ENCODE results near the gene DPEP1. TPM values are rescaled to one million over a fixed set of nuclear protein-coding genes. Genes with fewer than 3 reads are reported as not detected.

DPEP1 gene
- total RNA-seq, 2 experiments from 2014 or later: not detected

GRCh38 chr16:89687092-89687940 lies 73.9 kb downstream of the DPEP1 start:
- CTCF ChIA-PET: interaction anchor here (0.9 to 1.5 kb wide), 2 partner anchors 13 kb away, joined by 3 to 20 read pairs; partner anchors contain the start of gene SPATA2L
- intact Hi-C loops (cut with DNase I, micrococcal nuclease): no loop called here
- H3K27me3 Mint-ChIP-seq: no peaks in the 10 kb centered on the region
- H3K9me3 Mint-ChIP-seq: no peaks in the 10 kb centered on the region
- POLR2A ChIA-PET: interaction anchor here (1.0 to 1.5 kb wide), 6 partner anchors 9 to 186 kb away, joined by 3 to 20 read pairs (median 6); partner anchors contain the start of genes SPATA2L and TCF25
- ATAC-seq (ENCODE audit: poor library complexity): no peak
- peak overlapping the region; percentile 87 for H3K4me3 Mint-ChIP-seq
- no peak for TF ChIP-seq CTCF (IDR thresholded peaks at IDR 0.05)
- peaks cover 26% of the 10 kb centered on the region for H3K36me3 Mint-ChIP-seq (ENCODE audit: low read depth)
- Histone ChIP-seq H3K4me1 (ENCODE audit: insufficient read depth, low read length) (peaks cover 20% of the 10 kb centered on the region), H3K36me3 (ENCODE audit: insufficient read depth, low read length) (peaks cover 16% of the 10 kb centered on the region), H3K9me3 (ENCODE audit: control insufficient read depth in 1 of 2, insufficient read depth in 1 of 2, low read length in 2 of 2) (no peaks in the 10 kb centered on the region), H3K27me3 (ENCODE audit: control insufficient read depth in 1 of 2, insufficient read depth in 2 of 2, low read length in 2 of 2) (no peaks in the 10 kb centered on the region), H3K4me3 (ENCODE audit: low read length) (peak overlapping the region; percentile 87), H3K27ac (ENCODE audit: low read depth in 1 of 2, low read length in 2 of 2) (peak overlapping the region; percentile 45 to 73)
- peaks cover 5% of the 10 kb centered on the region for H3K4me1 Mint-ChIP-seq (ENCODE audit: low read depth)
- peak in 1 of 14 experiments; percentile 12 for DNase-seq
- H3K27ac Mint-ChIP-seq: peak overlapping the region; percentile 70

Other genes starting within 250 kb of the DPEP1 start
- 100 to 1,000 TPM; 200 to 211 TPM for gene ANKRD11, start 123.1 kb upstream of the DPEP1 start, total RNA-seq
- 100 to 1,000 TPM; 163 to 167 TPM for gene SPG7, start 105.2 kb upstream of the DPEP1 start, total RNA-seq
- 1,000 to 10,000 TPM; 4,971 to 5,051 TPM for gene RPL13, start 53.0 kb upstream of the DPEP1 start, total RNA-seq
- 1 to 10 TPM; 1.0 to 1.3 TPM for gene CPNE7, start 37.9 kb upstream of the DPEP1 start, total RNA-seq
- gene CHMP1A, start 44.1 kb downstream of the DPEP1 start, total RNA-seq: 10 to 100 TPM; 54.7 to 55.9 TPM
- gene SPATA33, start 44.2 kb downstream of the DPEP1 start, total RNA-seq: 1 to 10 TPM; 4.4 to 7.1 TPM
- gene CDK10, start 73.0 kb downstream of the DPEP1 start, total RNA-seq: 10 to 100 TPM; 58.9 to 62.8 TPM
- 10 to 100 TPM; 26.1 to 28.3 TPM for gene SPATA2L, start 88.1 kb downstream of the DPEP1 start, total RNA-seq
- 10 to 100 TPM; 18.5 to 21.8 TPM for gene VPS9D1, start 107.3 kb downstream of the DPEP1 start, total RNA-seq
- gene ZNF276, start 107.9 kb downstream of the DPEP1 start, total RNA-seq: 100 to 1,000 TPM; 127 to 137 TPM
- gene FANCA, start 203.0 kb downstream of the DPEP1 start, total RNA-seq: 1 to 10 TPM; 4.1 to 5.0 TPM
- gene SPIRE2, start 214.8 kb downstream of the DPEP1 start, total RNA-seq: 1 to 10 TPM; 1.1 TPM

All from CD4-positive, alpha-beta T cell (primary cell).